Measurements from ENCODE around the gene LDLRAD4.

LDLRAD4 gene

GRCh38 chr18:13511961-13512577 is 293.5 kb downstream of the LDLRAD4 start:
- no peak overlapping the region for H3K4me3 ChIP-seq (ENCODE audit: low read depth, low read length)
- TF ChIP-seq CTCF (IDR thresholded peaks at IDR 0.05; ENCODE audit: low read depth, low read length) = no peak

GRCh38 chr18:13513021-13513420 is 294.5 kb downstream of the LDLRAD4 start:
- no peak overlapping the region for H3K4me3 ChIP-seq (ENCODE audit: low read depth, low read length)
- TF ChIP-seq CTCF (IDR thresholded peaks at IDR 0.05; ENCODE audit: low read depth, low read length) = no peak

- H3K4me3 ChIP-seq (ENCODE audit: low read depth, low read length) = no peak overlapping the region
- TF ChIP-seq CTCF (IDR thresholded peaks at IDR 0.05; ENCODE audit: low read depth, low read length) = no peak
These were observed 294.9 kb downstream of the LDLRAD4 start for GRCh38 chr18:13513481-13513880.

GRCh38 chr18:13514558-13514957 is 296.0 kb downstream of the LDLRAD4 start:
- TF ChIP-seq CTCF (IDR thresholded peaks at IDR 0.05; ENCODE audit: low read depth, low read length) = no peak

GRCh38 chr18:13516855-13517254 is 298.3 kb downstream of the LDLRAD4 start:
- no peak for TF ChIP-seq CTCF (IDR thresholded peaks at IDR 0.05; ENCODE audit: low read depth, low read length)
- no peak overlapping the region for H3K4me3 ChIP-seq (ENCODE audit: low read depth, low read length)

More at GRCh38 chr18:13514558-13514957, 296.0 kb downstream of the LDLRAD4 start:
- H3K4me3 ChIP-seq (ENCODE audit: low read depth, low read length) = no peak overlapping the region

- no peak overlapping the region for H3K4me3 ChIP-seq (ENCODE audit: low read depth, low read length)
- TF ChIP-seq CTCF (IDR thresholded peaks at IDR 0.05; ENCODE audit: low read depth, low read length) = no peak
These were observed 298.8 kb downstream of the LDLRAD4 start for GRCh38 chr18:13517369-13517768.

- H3K4me3 ChIP-seq (ENCODE audit: low read depth, low read length) = no peak overlapping the region
- TF ChIP-seq CTCF (IDR thresholded peaks at IDR 0.05; ENCODE audit: low read depth, low read length) = no peak
These were observed 299.8 kb downstream of the LDLRAD4 start for GRCh38 chr18:13518382-13518781.
